Neural cell (in vitro differentiated cells): Measurements from ENCODE around the gene PNPLA1. TPM values are rescaled to one million over a fixed set of nuclear protein-coding genes. Genes with fewer than 3 reads are reported as not detected.

ENCODE experiments used
- H2AFZ ChIP-seq: fragments of 200-600, 300-800 bp; sonication (generic), shearing (Covaris generic); 2 replicates; pipeline ENCODE4 v1.6.0; 2014; ENCODE audit warnings: low read depth, mild to moderate bottlenecking, antibody characterized with exemption, low read length, moderate library complexity
- H3F3A ChIP-seq: fragments of 200-600 bp; shearing (Covaris generic); 2 replicates; pipeline ENCODE4 v1.6.1; 2016; ENCODE audit warnings: mild to moderate bottlenecking, moderate library complexity, mixed read lengths, antibody characterized with exemption, low read length; ENCODE audit not compliant: insufficient read depth, poor library complexity, severe bottlenecking
- H3K27ac ChIP-seq: fragments of 200-600, 300-800 bp; sonication (generic), shearing (Covaris generic); 2 replicates; pipeline ENCODE4 v1.5.1; 2014; ENCODE audit warnings: mild to moderate bottlenecking, low read length, moderate library complexity
- H3K27me3 ChIP-seq: fragments of 300-800, 200-600 bp; sonication (generic), shearing (Covaris generic); 2 replicates; pipeline ENCODE4 v1.6.0; 2014; ENCODE audit warnings: mild to moderate bottlenecking, low read depth, low read length, moderate library complexity; ENCODE audit not compliant: insufficient read depth
- H3K36me3 ChIP-seq: fragments of 300-800, 200-600 bp; sonication (generic), shearing (Covaris generic); 2 replicates; pipeline ENCODE4 v1.5.1; 2014; ENCODE audit warnings: mild to moderate bottlenecking, antibody characterized with exemption, low read length, moderate library complexity; ENCODE audit not compliant: insufficient read depth
- H3K4me2 ChIP-seq: fragments of 300-800, 200-600 bp; sonication (generic), shearing (Covaris generic); 2 replicates; pipeline ENCODE4 v1.6.0; 2014; ENCODE audit warnings: mild to moderate bottlenecking, low read length
- H3K4me3 ChIP-seq: fragments of 300-800, 200-600 bp; sonication (generic), shearing (Covaris generic); 2 replicates; pipeline ENCODE4 v1.5.1; 2014; ENCODE audit warnings: mild to moderate bottlenecking, low read length, moderate library complexity
- H3K79me2 ChIP-seq: fragments of 200-600 bp; shearing (Covaris generic); replicated peaks from 2 replicates; pipeline ENCODE4 v1.6.0; 2014; ENCODE audit warnings: mild to moderate bottlenecking, low read length, moderate library complexity; ENCODE audit not compliant: insufficient read depth
- H3K9ac ChIP-seq: fragments of 300-800, 200-600 bp; sonication (generic), shearing (Covaris generic); 2 replicates; pipeline ENCODE4 v1.6.1; 2016; ENCODE audit warnings: mild to moderate bottlenecking, low read length, mixed read lengths
- H3K9me2 ChIP-seq: fragments of 200-600 bp; shearing (Covaris generic); 2 replicates; pipeline ENCODE4 v1.6.1; 2016; ENCODE audit warnings: mild to moderate bottlenecking, low read length, mixed read lengths; ENCODE audit not compliant: insufficient read depth
- H3K9me3 ChIP-seq: fragments of 200-600, 300-800 bp; sonication (generic), shearing (Covaris generic); 2 replicates; pipeline ENCODE4 v1.6.1; 2016; ENCODE audit warnings: mild to moderate bottlenecking, mixed run types, low read length, moderate library complexity, mixed read lengths
- H4K20me1 ChIP-seq: fragments of 200-600 bp; shearing (Covaris generic); 2 replicates; pipeline ENCODE4 v1.6.1; 2016; ENCODE audit warnings: mild to moderate bottlenecking, mixed run types; ENCODE audit not compliant: insufficient read depth
- CTCF ChIP-seq: fragments of 450-650 bp; IDR thresholded peaks from 2 replicates; pipeline ENCODE4 v1.5.1; 2014; ENCODE audit warnings: antibody characterized with exemption, mild to moderate bottlenecking, moderate library complexity; ENCODE audit not compliant: poor library complexity, severe bottlenecking
- EP300 ChIP-seq: fragments of 450-650 bp; conservative IDR thresholded peaks from 2 replicates; pipeline ENCODE4 v1.6.1; 2014; ENCODE audit warnings: antibody characterized with exemption, mild to moderate bottlenecking, moderate library complexity; ENCODE audit not compliant: poor library complexity, severe bottlenecking
- EZH2 ChIP-seq: fragments of 200-600, 300-800 bp; shearing (Covaris generic), sonication (generic); IDR thresholded peaks from 2 replicates; pipeline ENCODE4 v1.6.1; 2014; ENCODE audit warnings: antibody characterized with exemption, low read length, borderline replicate concordance, mild to moderate bottlenecking; ENCODE audit not compliant: insufficient read depth, poor library complexity, severe bottlenecking
- MXI1 ChIP-seq: fragments of 450-650 bp; conservative IDR thresholded peaks from 2 replicates; pipeline ENCODE4 v1.6.1; 2014; ENCODE audit warnings: antibody characterized with exemption, mild to moderate bottlenecking; ENCODE audit not compliant: poor library complexity, severe bottlenecking
- POLR2AphosphoS5 ChIP-seq: IDR thresholded peaks from 2 replicates; pipeline ENCODE4 v1.6.1; 2012
- RAD21 ChIP-seq: fragments of 450-650 bp; conservative IDR thresholded peaks from 2 replicates; pipeline ENCODE4 v1.6.1; 2014; ENCODE audit warnings: antibody characterized with exemption, mild to moderate bottlenecking, moderate library complexity
- REST ChIP-seq: IDR thresholded peaks from 2 replicates; pipeline ENCODE4 v1.6.1; 2012; ENCODE audit warnings: borderline replicate concordance
- SMC3 ChIP-seq: fragments of 450-650 bp; conservative IDR thresholded peaks from 2 replicates; pipeline ENCODE4 v1.6.1; 2014; ENCODE audit warnings: antibody characterized with exemption, mild to moderate bottlenecking, moderate library complexity; ENCODE audit not compliant: poor library complexity
- TAF1 ChIP-seq: IDR thresholded peaks from 2 replicates; pipeline ENCODE4 v1.6.1; 2012; ENCODE audit warnings: low read depth
- polyA plus RNA-seq: library from polyadenylated mRNA; depleted of rRNA; stranded (reverse); fragments of >200 nt; gene quantifications from 2 replicates; pipeline ENCODE4 v1.2.3, GENCODE V29; 2014

The PNPLA1 gene
- polyA plus RNA-seq, 1 donor from 2014 or later: not detected

- no peak overlapping the region for H3K4me2 ChIP-seq
- H3K9me3 ChIP-seq: no peaks in the 10 kb centered on the region
- H3K79me2 ChIP-seq: no peaks in the 10 kb centered on the region
- no peaks in the 10 kb centered on the region for H4K20me1 ChIP-seq
- peak overlapping the region; percentile 45 for H3K27ac ChIP-seq
- no peaks in the 10 kb centered on the region for H3F3A ChIP-seq
- H3K4me3 ChIP-seq: no peak overlapping the region
- no peaks in the 10 kb centered on the region for H3K9me2 ChIP-seq
- H3K36me3 ChIP-seq: no peaks in the 10 kb centered on the region
- no peak overlapping the region for H2AFZ ChIP-seq
- H3K9ac ChIP-seq: peak overlapping the region; percentile 29
- no peaks in the 10 kb centered on the region for H3K27me3 ChIP-seq
- TF ChIP-seq POLR2AphosphoS5: no peak
- TF ChIP-seq RAD21: no peak
- TF ChIP-seq REST: no peak
- no peak for TF ChIP-seq CTCF
- no peak for TF ChIP-seq TAF1
- TF ChIP-seq EZH2: no peak
- TF ChIP-seq MXI1: peak; percentile 23
- no peak for TF ChIP-seq EP300
- peak; percentile 16 for TF ChIP-seq SMC3
Observed at GRCh38 chr6:36323062-36323461, 53.2 kb downstream of the PNPLA1 start.

- H3F3A ChIP-seq: no peaks in the 10 kb centered on the region
- no peak overlapping the region for H3K9ac ChIP-seq
- H3K9me3 ChIP-seq: no peaks in the 10 kb centered on the region
- H3K4me2 ChIP-seq: no peak overlapping the region
- no peaks in the 10 kb centered on the region for H3K36me3 ChIP-seq
- H3K4me3 ChIP-seq: no peak overlapping the region
- TF ChIP-seq TAF1: no peak
- TF ChIP-seq REST: no peak
- no peak for TF ChIP-seq MXI1
- no peak for TF ChIP-seq RAD21
- TF ChIP-seq CTCF: no peak
- no peak for TF ChIP-seq EZH2
- TF ChIP-seq EP300: no peak
- TF ChIP-seq SMC3: no peak
- TF ChIP-seq POLR2AphosphoS5: no peak
- H3K27me3 ChIP-seq: no peaks in the 10 kb centered on the region
- H4K20me1 ChIP-seq: no peaks in the 10 kb centered on the region
- no peaks in the 10 kb centered on the region for H3K79me2 ChIP-seq
- H3K27ac ChIP-seq: no peak overlapping the region
- no peaks in the 10 kb centered on the region for H3K9me2 ChIP-seq
- H2AFZ ChIP-seq: no peak overlapping the region
Observed at GRCh38 chr6:36324191-36324590, 54.3 kb downstream of the PNPLA1 start.
